ENCODE data around the gene NPB. TPM values are rescaled to one million over a fixed set of nuclear protein-coding genes. Genes with fewer than 3 reads are reported as not detected.

NPB gene
- total and polyA plus RNA-seq, 9 donors = 0.43 to 3.1 (median 1.3) TPM

- Histone ChIP-seq H3K27me3 (no peaks in the 10 kb centered on the region), H3K9me3 (no peaks in the 10 kb centered on the region), H3K4me3 (peak overlapping the region; percentile 92), H3K36me3 (no peaks in the 10 kb centered on the region), H3K4me1 (ENCODE audit: insufficient read depth) (peaks cover 19% of the 10 kb centered on the region), H3K27ac (no peak overlapping the region)
- peak in 2 of 5 donors; percentile 12 to 39 for DNase-seq
- intact Hi-C loops (cut with DNase I) = no loop called here
- no peak for TF ChIP-seq POLR2A (IDR thresholded peaks at IDR 0.05)
- TF ChIP-seq EP300 (IDR thresholded peaks at IDR 0.05) = no peak
- TF ChIP-seq, protein P1, sequence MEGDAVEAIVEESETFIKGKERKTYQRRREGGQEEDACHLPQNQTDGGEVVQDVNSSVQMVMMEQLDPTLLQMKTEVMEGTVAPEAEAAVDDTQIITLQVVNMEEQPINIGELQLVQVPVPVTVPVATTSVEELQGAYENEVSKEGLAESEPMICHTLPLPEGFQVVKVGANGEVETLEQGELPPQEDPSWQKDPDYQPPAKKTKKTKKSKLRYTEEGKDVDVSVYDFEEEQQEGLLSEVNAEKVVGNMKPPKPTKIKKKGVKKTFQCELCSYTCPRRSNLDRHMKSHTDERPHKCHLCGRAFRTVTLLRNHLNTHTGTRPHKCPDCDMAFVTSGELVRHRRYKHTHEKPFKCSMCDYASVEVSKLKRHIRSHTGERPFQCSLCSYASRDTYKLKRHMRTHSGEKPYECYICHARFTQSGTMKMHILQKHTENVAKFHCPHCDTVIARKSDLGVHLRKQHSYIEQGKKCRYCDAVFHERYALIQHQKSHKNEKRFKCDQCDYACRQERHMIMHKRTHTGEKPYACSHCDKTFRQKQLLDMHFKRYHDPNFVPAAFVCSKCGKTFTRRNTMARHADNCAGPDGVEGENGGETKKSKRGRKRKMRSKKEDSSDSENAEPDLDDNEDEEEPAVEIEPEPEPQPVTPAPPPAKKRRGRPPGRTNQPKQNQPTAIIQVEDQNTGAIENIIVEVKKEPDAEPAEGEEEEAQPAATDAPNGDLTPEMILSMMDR (IDR thresholded peaks at IDR 0.05) = no peak
- WGBS, 3 donors = 30 to 38% (median 37%) methylated on average over 38 to 44 of the region's 44 CpGs
Observed at GRCh38 chr17:81928544-81929252, 26.7 kb downstream of the NPB start.

DNA sequence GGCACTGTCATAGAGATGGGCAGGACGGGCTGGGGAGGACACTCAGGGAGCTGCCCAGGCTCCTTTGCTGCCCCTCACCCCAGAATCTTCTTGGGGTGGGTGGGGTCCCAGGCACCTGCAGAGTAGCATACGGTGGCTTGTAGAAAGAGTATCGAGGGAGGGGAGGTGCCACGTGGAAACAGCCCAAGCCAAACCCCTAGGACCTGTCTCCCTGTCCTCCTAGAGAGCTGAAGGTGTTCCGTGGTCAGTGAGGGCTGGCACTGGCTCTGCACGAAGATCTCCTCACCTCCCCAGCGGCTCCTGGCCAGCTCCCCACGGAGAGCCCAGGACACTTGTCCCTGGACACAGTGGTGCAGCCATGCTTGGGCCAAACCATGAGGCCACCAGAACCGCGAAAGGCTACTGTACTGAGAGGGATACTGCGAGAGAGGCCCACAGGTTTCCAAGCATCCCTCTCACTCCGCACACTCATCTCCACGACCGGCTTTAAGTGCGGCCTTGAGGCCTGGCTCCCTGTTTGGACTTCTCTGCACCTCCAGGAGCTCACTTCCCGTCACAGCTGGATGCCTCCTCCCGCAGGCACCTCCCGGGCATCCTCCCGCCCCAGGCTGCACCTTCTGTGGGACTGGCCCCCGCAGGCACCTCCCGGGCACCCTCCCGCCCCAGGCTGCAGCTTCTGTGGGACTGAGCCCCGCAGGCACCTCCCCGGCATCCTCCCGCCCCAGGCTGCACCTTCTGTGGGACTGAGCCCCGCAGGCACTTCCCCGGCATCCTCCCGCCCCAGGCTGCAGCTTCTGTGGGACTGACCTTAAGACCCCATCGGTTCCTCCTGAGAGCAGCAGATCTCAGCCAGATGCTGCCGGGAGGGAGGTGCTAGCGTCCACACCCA is 27.5 kb downstream of the NPB start:
- Histone ChIP-seq H3K27me3 (no peaks in the 10 kb centered on the region), H3K27ac (no peak overlapping the region), H3K4me3 (no peak overlapping the region), H3K9me3 (no peaks in the 10 kb centered on the region), H3K36me3 (no peaks in the 10 kb centered on the region), H3K4me1 (ENCODE audit: insufficient read depth) (peaks cover 14% of the 10 kb centered on the region)
- no peak for TF ChIP-seq EP300 (IDR thresholded peaks at IDR 0.05)
- no peak for TF ChIP-seq POLR2A (IDR thresholded peaks at IDR 0.05)
- TF ChIP-seq, protein P1 (IDR thresholded peaks at IDR 0.05) = no peak
- intact Hi-C loops (cut with DNase I) = no loop called here
- peak in 1 of 5 donors; percentile 32 for DNase-seq
- WGBS, 3 donors = 85 to 88% (median 85%) methylated on average over 31 of the region's 31 CpGs

DNA sequence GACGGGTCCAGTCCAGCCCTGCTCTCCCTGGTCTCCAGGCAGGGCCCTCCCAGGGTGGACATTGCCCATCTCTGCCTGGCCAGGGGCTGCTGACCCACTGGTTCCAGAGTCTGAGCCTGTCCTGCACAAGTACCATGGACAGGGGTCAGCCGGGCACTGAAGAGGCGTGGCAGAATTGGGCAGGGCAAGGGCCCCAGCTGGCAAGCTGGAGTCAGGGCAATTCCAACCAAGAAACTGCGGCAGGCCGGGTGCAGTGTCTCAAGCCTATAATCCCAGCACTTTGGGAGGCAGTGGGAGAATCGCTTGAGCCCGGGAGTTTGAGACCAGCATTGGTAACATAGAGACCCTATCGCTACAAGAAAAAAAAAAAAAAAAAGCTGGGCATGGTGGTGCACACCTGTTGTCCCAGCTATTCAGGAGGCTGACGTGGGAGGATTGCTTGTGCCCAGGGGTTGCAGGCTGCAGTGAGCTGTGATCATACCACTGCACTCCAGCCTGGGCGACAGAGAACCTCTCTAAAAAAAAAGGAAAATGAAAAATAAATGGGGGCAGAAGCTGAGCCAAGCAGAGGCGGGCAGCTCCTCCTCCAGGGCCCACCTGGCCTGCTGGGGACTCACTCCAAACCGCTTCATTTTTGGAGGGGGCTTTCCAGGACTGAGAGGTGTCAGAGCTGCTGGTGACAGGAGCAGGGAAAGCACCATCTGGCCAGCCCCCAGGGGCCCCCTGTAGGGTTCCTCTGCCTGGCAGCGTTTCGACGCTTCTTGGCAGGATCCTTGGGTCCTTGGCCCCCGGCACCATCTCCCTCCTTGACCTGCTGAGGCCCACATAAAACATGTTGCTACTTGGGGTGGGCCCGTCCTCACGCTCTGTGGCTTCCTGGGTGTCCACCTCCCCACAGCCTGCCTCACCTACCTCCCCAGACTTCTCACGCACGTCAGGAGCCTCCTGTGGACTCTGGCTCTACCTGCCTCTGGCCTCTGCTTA is 28.4 kb downstream of the NPB start:
- 48 to 54% (median 53%) methylated on average over 20 of the region's 20 CpGs for WGBS, 3 donors
- Histone ChIP-seq H3K9me3 (no peaks in the 10 kb centered on the region), H3K27me3 (no peaks in the 10 kb centered on the region), H3K4me1 (ENCODE audit: insufficient read depth) (peaks cover 10% of the 10 kb centered on the region), H3K27ac (no peak overlapping the region), H3K4me3 (no peak overlapping the region), H3K36me3 (no peaks in the 10 kb centered on the region)
- TF ChIP-seq POLR2A (IDR thresholded peaks at IDR 0.05) (no peak), EP300 (IDR thresholded peaks at IDR 0.05) (no peak)
- TF ChIP-seq, protein P1 (IDR thresholded peaks at IDR 0.05) = no peak
- peak in 3 of 5 donors; percentile 22 to 49 (median 34) for DNase-seq
- intact Hi-C loops (cut with DNase I) = no loop called here

DNA sequence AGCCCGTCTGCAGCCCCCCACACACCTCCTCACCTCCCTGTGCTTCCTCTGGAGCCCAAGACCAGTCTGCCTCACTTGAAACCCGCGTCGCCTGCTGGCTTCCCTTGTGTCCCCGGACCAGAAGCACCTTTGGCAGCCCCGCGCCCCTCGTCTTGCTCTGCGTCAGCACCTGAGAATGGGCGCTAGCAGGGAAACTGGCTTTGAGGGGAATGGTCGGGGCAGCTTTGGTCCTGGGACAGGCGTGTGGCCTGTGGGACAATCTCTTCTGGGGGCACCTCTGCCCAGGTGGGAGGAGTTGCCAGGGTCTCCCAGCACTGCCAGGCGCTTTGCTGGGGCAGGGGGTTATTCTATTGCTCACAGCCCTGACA is 29.1 kb downstream of the NPB start:
- Histone ChIP-seq H3K9me3 (no peaks in the 10 kb centered on the region), H3K27ac (no peak overlapping the region), H3K4me1 (ENCODE audit: insufficient read depth) (peaks cover 8% of the 10 kb centered on the region), H3K4me3 (no peak overlapping the region), H3K36me3 (no peaks in the 10 kb centered on the region), H3K27me3 (no peaks in the 10 kb centered on the region)
- intact Hi-C loops (cut with DNase I) = no loop called here
- 39 to 50% (median 48%) methylated on average over 13 of the region's 13 CpGs for WGBS, 3 donors
- TF ChIP-seq, protein P1 (IDR thresholded peaks at IDR 0.05) = no peak
- TF ChIP-seq EP300 (IDR thresholded peaks at IDR 0.05) (no peak), POLR2A (IDR thresholded peaks at IDR 0.05) (no peak)
- peak in 2 of 5 donors; percentile 20 to 35 for DNase-seq

Data from ovary (tissue), 9 donors.